Neural cell (in vitro differentiated cells): Measurements from ENCODE around the gene CBFA2T2. TPM values are rescaled to one million over a fixed set of nuclear protein-coding genes. Genes with fewer than 3 reads are reported as not detected.

Experiments used
- H2AFZ ChIP-seq: fragments of 200-600, 300-800 bp; sonication (generic), shearing (Covaris generic); 2 replicates; pipeline ENCODE4 v1.6.0; 2014; ENCODE audit warnings: low read depth, mild to moderate bottlenecking, antibody characterized with exemption, low read length, moderate library complexity
- H3F3A ChIP-seq: fragments of 200-600 bp; shearing (Covaris generic); 2 replicates; pipeline ENCODE4 v1.6.1; 2016; ENCODE audit warnings: mild to moderate bottlenecking, moderate library complexity, mixed read lengths, antibody characterized with exemption, low read length; ENCODE audit not compliant: insufficient read depth, poor library complexity, severe bottlenecking
- H3K27ac ChIP-seq: fragments of 200-600, 300-800 bp; sonication (generic), shearing (Covaris generic); 2 replicates; pipeline ENCODE4 v1.5.1; 2014; ENCODE audit warnings: mild to moderate bottlenecking, low read length, moderate library complexity
- H3K27me3 ChIP-seq: fragments of 300-800, 200-600 bp; sonication (generic), shearing (Covaris generic); 2 replicates; pipeline ENCODE4 v1.6.0; 2014; ENCODE audit warnings: mild to moderate bottlenecking, low read depth, low read length, moderate library complexity; ENCODE audit not compliant: insufficient read depth
- H3K36me3 ChIP-seq: fragments of 300-800, 200-600 bp; sonication (generic), shearing (Covaris generic); 2 replicates; pipeline ENCODE4 v1.5.1; 2014; ENCODE audit warnings: mild to moderate bottlenecking, antibody characterized with exemption, low read length, moderate library complexity; ENCODE audit not compliant: insufficient read depth
- H3K4me2 ChIP-seq: fragments of 300-800, 200-600 bp; sonication (generic), shearing (Covaris generic); 2 replicates; pipeline ENCODE4 v1.6.0; 2014; ENCODE audit warnings: mild to moderate bottlenecking, low read length
- H3K4me3 ChIP-seq: fragments of 300-800, 200-600 bp; sonication (generic), shearing (Covaris generic); 2 replicates; pipeline ENCODE4 v1.5.1; 2014; ENCODE audit warnings: mild to moderate bottlenecking, low read length, moderate library complexity
- H3K79me2 ChIP-seq: fragments of 200-600 bp; shearing (Covaris generic); replicated peaks from 2 replicates; pipeline ENCODE4 v1.6.0; 2014; ENCODE audit warnings: mild to moderate bottlenecking, low read length, moderate library complexity; ENCODE audit not compliant: insufficient read depth
- H3K9ac ChIP-seq: fragments of 300-800, 200-600 bp; sonication (generic), shearing (Covaris generic); 2 replicates; pipeline ENCODE4 v1.6.1; 2016; ENCODE audit warnings: mild to moderate bottlenecking, low read length, mixed read lengths
- H3K9me2 ChIP-seq: fragments of 200-600 bp; shearing (Covaris generic); 2 replicates; pipeline ENCODE4 v1.6.1; 2016; ENCODE audit warnings: mild to moderate bottlenecking, low read length, mixed read lengths; ENCODE audit not compliant: insufficient read depth
- H3K9me3 ChIP-seq: fragments of 200-600, 300-800 bp; sonication (generic), shearing (Covaris generic); 2 replicates; pipeline ENCODE4 v1.6.1; 2016; ENCODE audit warnings: mild to moderate bottlenecking, mixed run types, low read length, moderate library complexity, mixed read lengths
- H4K20me1 ChIP-seq: fragments of 200-600 bp; shearing (Covaris generic); 2 replicates; pipeline ENCODE4 v1.6.1; 2016; ENCODE audit warnings: mild to moderate bottlenecking, mixed run types; ENCODE audit not compliant: insufficient read depth
- EP300 ChIP-seq: fragments of 450-650 bp; conservative IDR thresholded peaks from 2 replicates; pipeline ENCODE4 v1.6.1; 2014; ENCODE audit warnings: antibody characterized with exemption, mild to moderate bottlenecking, moderate library complexity; ENCODE audit not compliant: poor library complexity, severe bottlenecking
- EZH2 ChIP-seq: fragments of 200-600, 300-800 bp; shearing (Covaris generic), sonication (generic); IDR thresholded peaks from 2 replicates; pipeline ENCODE4 v1.6.1; 2014; ENCODE audit warnings: antibody characterized with exemption, low read length, borderline replicate concordance, mild to moderate bottlenecking; ENCODE audit not compliant: insufficient read depth, poor library complexity, severe bottlenecking
- MXI1 ChIP-seq: fragments of 450-650 bp; conservative IDR thresholded peaks from 2 replicates; pipeline ENCODE4 v1.6.1; 2014; ENCODE audit warnings: antibody characterized with exemption, mild to moderate bottlenecking; ENCODE audit not compliant: poor library complexity, severe bottlenecking
- POLR2AphosphoS5 ChIP-seq: IDR thresholded peaks from 2 replicates; pipeline ENCODE4 v1.6.1; 2012
- RAD21 ChIP-seq: fragments of 450-650 bp; conservative IDR thresholded peaks from 2 replicates; pipeline ENCODE4 v1.6.1; 2014; ENCODE audit warnings: antibody characterized with exemption, mild to moderate bottlenecking, moderate library complexity
- SMC3 ChIP-seq: fragments of 450-650 bp; conservative IDR thresholded peaks from 2 replicates; pipeline ENCODE4 v1.6.1; 2014; ENCODE audit warnings: antibody characterized with exemption, mild to moderate bottlenecking, moderate library complexity; ENCODE audit not compliant: poor library complexity
- TAF1 ChIP-seq: IDR thresholded peaks from 2 replicates; pipeline ENCODE4 v1.6.1; 2012; ENCODE audit warnings: low read depth
- polyA plus RNA-seq: library from polyadenylated mRNA; depleted of rRNA; stranded (reverse); fragments of >200 nt; gene quantifications from 2 replicates; pipeline ENCODE4 v1.2.3, GENCODE V29; 2014
- TF ChIP-seq, protein P1 (sequence below): fragments of 450-650 bp; IDR thresholded peaks from 2 replicates; pipeline ENCODE4 v1.5.1; 2014; ENCODE audit warnings: antibody characterized with exemption, mild to moderate bottlenecking, moderate library complexity; ENCODE audit not compliant: poor library complexity, severe bottlenecking
- TF ChIP-seq, protein P2 (sequence below): IDR thresholded peaks from 2 replicates; pipeline ENCODE4 v1.6.1; 2012; ENCODE audit warnings: borderline replicate concordance

CBFA2T2 gene
- polyA plus RNA-seq, 1 donor from 2014 or later = 15.9 TPM

DNA sequence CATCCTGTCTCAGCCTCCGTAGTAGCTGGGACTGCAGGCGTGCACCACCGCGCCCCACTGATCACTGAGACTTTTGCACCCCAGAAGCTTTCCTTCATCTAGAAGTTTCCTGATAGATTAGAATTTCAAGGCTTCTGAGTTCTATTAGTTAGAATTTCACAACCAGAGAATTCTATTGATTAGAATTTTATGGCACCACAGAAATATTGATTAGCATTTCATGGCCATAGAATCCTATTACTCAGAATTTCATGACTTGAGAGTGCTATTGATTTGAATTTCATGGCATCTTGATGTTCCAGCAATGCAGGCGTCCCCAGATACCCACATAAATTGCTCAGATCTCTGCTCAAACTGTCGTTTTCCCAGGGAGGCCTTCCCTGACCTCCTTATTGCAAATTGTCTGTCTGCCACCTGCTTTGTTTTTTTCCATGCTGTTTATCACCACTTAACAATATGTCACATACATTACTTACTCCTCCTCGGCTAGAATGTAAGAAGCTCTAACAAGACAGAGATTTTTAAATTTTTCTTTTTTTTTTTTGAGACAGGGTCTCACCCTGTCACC is 16.9 kb upstream of the CBFA2T2 start:
- H3F3A ChIP-seq = no peaks in the 10 kb centered on the region
- no peak for TF ChIP-seq EZH2
- no peak for TF ChIP-seq EP300
- TF ChIP-seq MXI1 = no peak
- no peak for TF ChIP-seq RAD21
- TF ChIP-seq TAF1 = no peak
- TF ChIP-seq, protein P1, sequence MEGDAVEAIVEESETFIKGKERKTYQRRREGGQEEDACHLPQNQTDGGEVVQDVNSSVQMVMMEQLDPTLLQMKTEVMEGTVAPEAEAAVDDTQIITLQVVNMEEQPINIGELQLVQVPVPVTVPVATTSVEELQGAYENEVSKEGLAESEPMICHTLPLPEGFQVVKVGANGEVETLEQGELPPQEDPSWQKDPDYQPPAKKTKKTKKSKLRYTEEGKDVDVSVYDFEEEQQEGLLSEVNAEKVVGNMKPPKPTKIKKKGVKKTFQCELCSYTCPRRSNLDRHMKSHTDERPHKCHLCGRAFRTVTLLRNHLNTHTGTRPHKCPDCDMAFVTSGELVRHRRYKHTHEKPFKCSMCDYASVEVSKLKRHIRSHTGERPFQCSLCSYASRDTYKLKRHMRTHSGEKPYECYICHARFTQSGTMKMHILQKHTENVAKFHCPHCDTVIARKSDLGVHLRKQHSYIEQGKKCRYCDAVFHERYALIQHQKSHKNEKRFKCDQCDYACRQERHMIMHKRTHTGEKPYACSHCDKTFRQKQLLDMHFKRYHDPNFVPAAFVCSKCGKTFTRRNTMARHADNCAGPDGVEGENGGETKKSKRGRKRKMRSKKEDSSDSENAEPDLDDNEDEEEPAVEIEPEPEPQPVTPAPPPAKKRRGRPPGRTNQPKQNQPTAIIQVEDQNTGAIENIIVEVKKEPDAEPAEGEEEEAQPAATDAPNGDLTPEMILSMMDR = no peak
- TF ChIP-seq, protein P2, sequence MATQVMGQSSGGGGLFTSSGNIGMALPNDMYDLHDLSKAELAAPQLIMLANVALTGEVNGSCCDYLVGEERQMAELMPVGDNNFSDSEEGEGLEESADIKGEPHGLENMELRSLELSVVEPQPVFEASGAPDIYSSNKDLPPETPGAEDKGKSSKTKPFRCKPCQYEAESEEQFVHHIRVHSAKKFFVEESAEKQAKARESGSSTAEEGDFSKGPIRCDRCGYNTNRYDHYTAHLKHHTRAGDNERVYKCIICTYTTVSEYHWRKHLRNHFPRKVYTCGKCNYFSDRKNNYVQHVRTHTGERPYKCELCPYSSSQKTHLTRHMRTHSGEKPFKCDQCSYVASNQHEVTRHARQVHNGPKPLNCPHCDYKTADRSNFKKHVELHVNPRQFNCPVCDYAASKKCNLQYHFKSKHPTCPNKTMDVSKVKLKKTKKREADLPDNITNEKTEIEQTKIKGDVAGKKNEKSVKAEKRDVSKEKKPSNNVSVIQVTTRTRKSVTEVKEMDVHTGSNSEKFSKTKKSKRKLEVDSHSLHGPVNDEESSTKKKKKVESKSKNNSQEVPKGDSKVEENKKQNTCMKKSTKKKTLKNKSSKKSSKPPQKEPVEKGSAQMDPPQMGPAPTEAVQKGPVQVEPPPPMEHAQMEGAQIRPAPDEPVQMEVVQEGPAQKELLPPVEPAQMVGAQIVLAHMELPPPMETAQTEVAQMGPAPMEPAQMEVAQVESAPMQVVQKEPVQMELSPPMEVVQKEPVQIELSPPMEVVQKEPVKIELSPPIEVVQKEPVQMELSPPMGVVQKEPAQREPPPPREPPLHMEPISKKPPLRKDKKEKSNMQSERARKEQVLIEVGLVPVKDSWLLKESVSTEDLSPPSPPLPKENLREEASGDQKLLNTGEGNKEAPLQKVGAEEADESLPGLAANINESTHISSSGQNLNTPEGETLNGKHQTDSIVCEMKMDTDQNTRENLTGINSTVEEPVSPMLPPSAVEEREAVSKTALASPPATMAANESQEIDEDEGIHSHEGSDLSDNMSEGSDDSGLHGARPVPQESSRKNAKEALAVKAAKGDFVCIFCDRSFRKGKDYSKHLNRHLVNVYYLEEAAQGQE = no peak
- TF ChIP-seq POLR2AphosphoS5 = no peak
- TF ChIP-seq SMC3 = no peak
- no peaks in the 10 kb centered on the region for H4K20me1 ChIP-seq
- H3K36me3 ChIP-seq = no peaks in the 10 kb centered on the region
- no peak overlapping the region for H3K9ac ChIP-seq
- no peak overlapping the region for H3K4me3 ChIP-seq
- no peaks in the 10 kb centered on the region for H3K9me3 ChIP-seq
- H3K4me2 ChIP-seq = no peak overlapping the region
- no peaks in the 10 kb centered on the region for H3K9me2 ChIP-seq
- no peaks in the 10 kb centered on the region for H3K79me2 ChIP-seq
- no peak overlapping the region for H3K27ac ChIP-seq
- H2AFZ ChIP-seq = no peak overlapping the region
- no peaks in the 10 kb centered on the region for H3K27me3 ChIP-seq

DNA sequence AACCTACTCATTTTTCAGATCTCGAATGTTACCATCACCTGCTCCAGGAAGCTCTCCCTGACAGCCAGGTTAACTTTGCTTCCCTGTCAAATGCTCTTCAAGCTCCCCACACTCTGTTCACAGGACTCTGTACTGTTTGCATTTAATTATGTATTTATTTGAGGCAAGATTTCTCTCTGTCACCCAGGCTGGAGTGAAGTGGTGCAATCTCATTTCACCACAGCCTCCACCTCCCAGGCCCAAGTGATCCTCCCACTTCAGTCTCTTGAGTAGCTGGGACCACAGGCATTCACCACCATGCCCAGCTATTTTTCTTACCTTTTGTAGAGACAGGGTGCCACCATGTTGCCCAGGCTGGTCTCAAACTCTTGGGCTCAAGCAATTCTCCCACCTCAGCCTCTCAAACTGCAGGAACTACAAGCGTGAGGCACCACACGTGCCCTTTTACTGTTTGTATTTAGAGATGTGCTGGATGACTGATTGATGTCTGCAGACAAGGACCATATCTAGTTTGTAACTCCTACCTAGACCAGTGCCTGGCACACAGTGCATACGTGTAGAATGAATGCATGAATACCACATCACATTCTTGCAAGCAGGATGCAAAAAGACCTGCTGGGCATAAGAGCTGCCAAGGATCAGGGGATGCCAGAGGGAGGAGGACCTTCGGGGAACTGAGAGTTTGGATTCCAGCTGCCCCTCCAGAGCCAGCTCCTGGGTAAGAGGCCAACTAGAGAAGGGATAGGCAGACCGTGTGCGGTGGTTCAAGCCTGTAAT is 15.6 kb upstream of the CBFA2T2 start:
- Histone ChIP-seq H3F3A (no peaks in the 10 kb centered on the region), H3K79me2 (no peaks in the 10 kb centered on the region), H3K4me3 (no peak overlapping the region), H3K27me3 (no peaks in the 10 kb centered on the region), H3K4me2 (no peak overlapping the region), H3K36me3 (no peaks in the 10 kb centered on the region), H4K20me1 (no peaks in the 10 kb centered on the region), H3K9ac (no peak overlapping the region), H3K9me3 (no peaks in the 10 kb centered on the region), H2AFZ (no peak overlapping the region), H3K9me2 (no peaks in the 10 kb centered on the region), H3K27ac (no peak overlapping the region)
- TF ChIP-seq EZH2 (no peak), POLR2AphosphoS5 (no peak), EP300 (no peak), MXI1 (no peak), SMC3 (no peak), TAF1 (no peak), RAD21 (no peak)
- TF ChIP-seq, protein P1 = no peak
- TF ChIP-seq, protein P2 = no peak
